Measurements from ENCODE around the gene HIF3A.

DNA sequence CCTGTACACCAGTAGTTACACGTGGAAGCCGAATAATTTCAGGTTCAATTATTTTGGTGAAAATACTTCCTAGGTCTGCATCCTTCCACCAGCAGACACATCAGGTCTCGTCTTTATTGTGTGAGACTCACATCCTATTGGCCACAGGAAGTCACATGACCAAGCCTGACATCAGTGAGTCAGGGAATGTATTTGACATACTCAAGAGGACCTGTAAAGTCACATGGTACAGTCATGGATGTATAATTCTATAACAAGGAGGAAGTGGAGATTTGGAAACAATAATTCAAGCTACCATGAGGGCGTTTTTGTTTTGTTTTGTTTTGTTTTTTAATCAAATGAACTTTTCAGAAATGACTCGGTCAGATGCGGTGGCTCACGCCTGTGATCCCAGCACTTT is 9.3 kb upstream of the HIF3A start:
- TF ChIP-seq, protein P1, sequence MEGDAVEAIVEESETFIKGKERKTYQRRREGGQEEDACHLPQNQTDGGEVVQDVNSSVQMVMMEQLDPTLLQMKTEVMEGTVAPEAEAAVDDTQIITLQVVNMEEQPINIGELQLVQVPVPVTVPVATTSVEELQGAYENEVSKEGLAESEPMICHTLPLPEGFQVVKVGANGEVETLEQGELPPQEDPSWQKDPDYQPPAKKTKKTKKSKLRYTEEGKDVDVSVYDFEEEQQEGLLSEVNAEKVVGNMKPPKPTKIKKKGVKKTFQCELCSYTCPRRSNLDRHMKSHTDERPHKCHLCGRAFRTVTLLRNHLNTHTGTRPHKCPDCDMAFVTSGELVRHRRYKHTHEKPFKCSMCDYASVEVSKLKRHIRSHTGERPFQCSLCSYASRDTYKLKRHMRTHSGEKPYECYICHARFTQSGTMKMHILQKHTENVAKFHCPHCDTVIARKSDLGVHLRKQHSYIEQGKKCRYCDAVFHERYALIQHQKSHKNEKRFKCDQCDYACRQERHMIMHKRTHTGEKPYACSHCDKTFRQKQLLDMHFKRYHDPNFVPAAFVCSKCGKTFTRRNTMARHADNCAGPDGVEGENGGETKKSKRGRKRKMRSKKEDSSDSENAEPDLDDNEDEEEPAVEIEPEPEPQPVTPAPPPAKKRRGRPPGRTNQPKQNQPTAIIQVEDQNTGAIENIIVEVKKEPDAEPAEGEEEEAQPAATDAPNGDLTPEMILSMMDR (IDR thresholded peaks at IDR 0.05 in 2 of 3, conservative IDR thresholded peaks at IDR 0.05 in 1 of 3; ENCODE audit: insufficient read depth in 2 of 3, low read depth in 1 of 3, low read length in 3 of 3) = no peak
- no peak for TF ChIP-seq ZZZ3 (IDR thresholded peaks at IDR 0.05)
- TF ChIP-seq GABPB1 (CRISPR knock-in tag; IDR thresholded peaks at IDR 0.05) = no peak
- TF ChIP-seq SP1 (CRISPR knock-in tag; IDR thresholded peaks at IDR 0.05) = no peak
- TF ChIP-seq POLR2AphosphoS5 (IDR thresholded peaks at IDR 0.05; ENCODE audit: control insufficient read depth, insufficient read depth, low read depth, low read length) = no peak
- TF ChIP-seq, protein P2, sequence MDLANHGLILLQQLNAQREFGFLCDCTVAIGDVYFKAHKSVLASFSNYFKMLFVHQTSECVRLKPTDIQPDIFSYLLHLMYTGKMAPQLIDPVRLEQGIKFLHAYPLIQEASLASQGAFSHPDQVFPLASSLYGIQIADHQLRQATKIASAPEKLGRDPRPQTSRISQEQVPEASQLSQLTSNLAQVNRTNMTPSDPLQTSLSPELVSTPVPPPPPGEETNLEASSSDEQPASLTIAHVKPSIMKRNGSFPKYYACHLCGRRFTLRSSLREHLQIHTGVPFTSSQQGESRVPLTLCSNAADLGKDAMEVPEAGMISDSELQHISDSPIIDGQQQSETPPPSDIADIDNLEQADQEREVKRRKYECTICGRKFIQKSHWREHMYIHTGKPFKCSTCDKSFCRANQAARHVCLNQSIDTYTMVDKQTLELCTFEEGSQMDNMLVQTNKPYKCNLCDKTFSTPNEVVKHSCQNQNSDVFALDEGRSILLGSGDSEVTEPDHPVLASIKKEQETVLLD (IDR thresholded peaks at IDR 0.05) = no peak
- no peak for TF ChIP-seq POLR2A (conservative IDR thresholded peaks at IDR 0.05)
